Measurements from ENCODE around the gene GPATCH2L. TPM values are rescaled to one million over a fixed set of nuclear protein-coding genes. Genes with fewer than 3 reads are reported as not detected.

GPATCH2L gene
- total RNA-seq, 4 donors from 2014 or later: 27.6 to 69.9 (median 43.0) TPM

- no peak overlapping the region for H3K4me3 ChIP-seq
- WGBS: 19% methylated on average over 25 of the region's 30 CpGs
- H3K27ac ChIP-seq: no peak overlapping the region
- no peaks in the 10 kb centered on the region for H3K36me3 ChIP-seq
- no peaks in the 10 kb centered on the region for H3K4me1 ChIP-seq
- H3K9me3 ChIP-seq: no peaks in the 10 kb centered on the region
- TF ChIP-seq POLR2AphosphoS5 (IDR thresholded peaks at IDR 0.05): no peak
- TF ChIP-seq POLR2A (IDR thresholded peaks at IDR 0.05): no peak
- no peak for TF ChIP-seq EP300 (IDR thresholded peaks at IDR 0.05)
- TF ChIP-seq CTCF (IDR thresholded peaks at IDR 0.05): no peak
- DNase-seq (ENCODE audit: low spot score in 2 of 2): peak in 1 of 2 donors; percentile 72
- H3K27me3 ChIP-seq: peaks cover 82% of the 10 kb centered on the region
Measured at GRCh38 chr14:76131071-76131965, 20.4 kb upstream of the GPATCH2L start.

- DNase-seq (ENCODE audit: low spot score in 2 of 2): no peak
- peaks cover 88% of the 10 kb centered on the region for H3K27me3 ChIP-seq
- H3K27ac ChIP-seq: no peak overlapping the region
- TF ChIP-seq EP300 (IDR thresholded peaks at IDR 0.05) (no peak), CTCF (IDR thresholded peaks at IDR 0.05) (no peak), POLR2AphosphoS5 (IDR thresholded peaks at IDR 0.05) (no peak), POLR2A (IDR thresholded peaks at IDR 0.05) (no peak)
- H3K36me3 ChIP-seq: no peaks in the 10 kb centered on the region
- 30% methylated on average over 4 of the region's 4 CpGs for WGBS
- H3K4me3 ChIP-seq: no peak overlapping the region
- no peaks in the 10 kb centered on the region for H3K9me3 ChIP-seq
- peaks cover under 1% of the 10 kb centered on the region for H3K4me1 ChIP-seq
Measured at GRCh38 chr14:76133103-76133502, 18.6 kb upstream of the GPATCH2L start.

- Histone ChIP-seq H3K27me3 (peaks cover 94% of the 10 kb centered on the region), H3K4me3 (no peak overlapping the region), H3K9me3 (no peaks in the 10 kb centered on the region), H3K36me3 (no peaks in the 10 kb centered on the region), H3K27ac (no peak overlapping the region), H3K4me1 (peaks cover 12% of the 10 kb centered on the region)
- no peak for DNase-seq (ENCODE audit: low spot score in 2 of 2)
- WGBS: 89% methylated on average over 19 of the region's 19 CpGs
- TF ChIP-seq CTCF (IDR thresholded peaks at IDR 0.05) (no peak), POLR2A (IDR thresholded peaks at IDR 0.05) (no peak), EP300 (IDR thresholded peaks at IDR 0.05) (no peak), POLR2AphosphoS5 (IDR thresholded peaks at IDR 0.05) (no peak)
Measured at GRCh38 chr14:76134231-76134630, 17.5 kb upstream of the GPATCH2L start.

DNA sequence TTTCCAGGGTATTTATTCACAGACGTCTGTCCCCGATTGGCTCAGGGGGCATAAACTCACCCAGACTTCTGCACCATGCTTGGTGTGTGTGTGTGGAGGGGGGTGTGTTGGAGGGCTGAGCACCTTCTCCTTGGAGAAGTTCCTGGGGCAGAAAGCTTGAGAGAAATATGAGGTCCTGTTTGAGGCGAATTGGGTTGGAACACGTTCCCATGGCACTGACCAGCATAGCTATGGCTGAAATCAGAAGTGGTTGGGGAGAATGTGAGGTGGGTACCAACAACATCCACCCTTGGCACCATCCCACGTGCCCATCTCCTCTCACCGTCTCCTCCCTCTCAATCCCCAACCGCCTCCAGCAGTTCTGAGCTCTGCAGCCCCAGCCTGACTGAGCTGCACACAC lies 16.0 kb upstream of the GPATCH2L start:
- H3K9me3 ChIP-seq: no peaks in the 10 kb centered on the region
- no peak for TF ChIP-seq CTCF (IDR thresholded peaks at IDR 0.05)
- no peak for TF ChIP-seq EP300 (IDR thresholded peaks at IDR 0.05)
- TF ChIP-seq POLR2AphosphoS5 (IDR thresholded peaks at IDR 0.05): no peak
- no peak for TF ChIP-seq POLR2A (IDR thresholded peaks at IDR 0.05)
- H3K27ac ChIP-seq: no peak overlapping the region
- H3K36me3 ChIP-seq: no peaks in the 10 kb centered on the region
- peaks cover 97% of the 10 kb centered on the region for H3K27me3 ChIP-seq
- 65% methylated on average over 7 of the region's 7 CpGs for WGBS
- H3K4me3 ChIP-seq: no peak overlapping the region
- DNase-seq (ENCODE audit: low spot score in 2 of 2): no peak
- peaks cover 12% of the 10 kb centered on the region for H3K4me1 ChIP-seq

- Histone ChIP-seq H3K27me3 (peaks cover 97% of the 10 kb centered on the region), H3K36me3 (no peaks in the 10 kb centered on the region), H3K27ac (no peak overlapping the region), H3K4me3 (no peak overlapping the region), H3K9me3 (no peaks in the 10 kb centered on the region), H3K4me1 (peaks cover 12% of the 10 kb centered on the region)
- TF ChIP-seq CTCF (IDR thresholded peaks at IDR 0.05) (no peak), POLR2A (IDR thresholded peaks at IDR 0.05) (no peak), EP300 (IDR thresholded peaks at IDR 0.05) (no peak), POLR2AphosphoS5 (IDR thresholded peaks at IDR 0.05) (no peak)
- 24% methylated on average over 13 of the region's 13 CpGs for WGBS
- no peak for DNase-seq (ENCODE audit: low spot score in 2 of 2)
Measured at GRCh38 chr14:76136476-76137110, 15.1 kb upstream of the GPATCH2L start.

Data from suprapubic skin (tissue), 4 donors.